H1 (cell line): ENCODE measurements around the gene NCAM1.

ENCODE experiments used
- ATF2 ChIP-seq: IDR thresholded peaks from 2 replicates; pipeline ENCODE4 v1.6.1; 2012; ENCODE audit warnings: low read length, inconsistent platforms
- ATF3 ChIP-seq: IDR thresholded peaks from 2 replicates; pipeline ENCODE4 v1.6.1; 2011; ENCODE audit warnings: low read depth, mild to moderate bottlenecking, low read length; ENCODE audit not compliant: insufficient read depth
- BCL11A ChIP-seq, 2 experiments: IDR thresholded peaks; one replicate each; pipeline ENCODE4 v1.6.1; 2011; ENCODE audit warnings: low read depth in 2 of 2, low read length in 2 of 2, mild to moderate bottlenecking in 2 of 2
- BRCA1 ChIP-seq: IDR thresholded peaks from 2 replicates; pipeline ENCODE4 v1.6.1; 2012; ENCODE audit warnings: low read depth, low read length, improper control_type of control experiment
- CTCF ChIP-seq, 3 experiments: IDR thresholded peaks; 1 replicate in 2 of 3; 2 replicates in 1 of 3; pipeline versions ENCODE4 v1.5.1 to v1.6.1; 2011; ENCODE audit warnings: low read length in 3 of 3, mild to moderate bottlenecking in 3 of 3, inconsistent platforms in 2 of 3, low read depth in 1 of 3, moderate library complexity in 1 of 3; ENCODE audit not compliant: insufficient read depth in 1 of 3; ENCODE audit errors: control extremely low read depth in 1 of 3
- EGR1 ChIP-seq: IDR thresholded peaks from 2 replicates; pipeline ENCODE4 v1.6.1; 2011; ENCODE audit warnings: low read depth, low read length, borderline replicate concordance
- EZH2 ChIP-seq: fragments of 200-600 bp; sonication (generic); IDR thresholded peaks from 2 replicates; pipeline ENCODE4 v1.7.1; 2012; ENCODE audit warnings: low read depth, mild to moderate bottlenecking, moderate library complexity, low read length, inconsistent platforms; ENCODE audit not compliant: severe bottlenecking
- GABPA ChIP-seq: IDR thresholded peaks from 2 replicates; pipeline ENCODE4 v1.6.1; 2011; ENCODE audit warnings: mild to moderate bottlenecking, low read length, moderate library complexity, borderline replicate concordance; ENCODE audit not compliant: insufficient read depth
- JUND ChIP-seq: IDR thresholded peaks from 2 replicates; pipeline ENCODE4 v1.6.1; 2011; ENCODE audit warnings: mild to moderate bottlenecking, improper control_type of control experiment, low read length
- NANOG ChIP-seq: IDR thresholded peaks from 2 replicates; pipeline ENCODE4 v1.6.1; 2011; ENCODE audit warnings: low read length, low read depth, mild to moderate bottlenecking, inconsistent platforms; ENCODE audit not compliant: insufficient read depth, poor library complexity, severe bottlenecking
- POLR2A ChIP-seq, 2 experiments: IDR thresholded peaks; 1 replicate in 1 of 2; 2 replicates in 1 of 2; pipeline ENCODE4 v1.6.1; 2011; ENCODE audit warnings: low read depth in 2 of 2, low read length in 2 of 2, mild to moderate bottlenecking in 2 of 2; ENCODE audit errors: control extremely low read depth in 1 of 2
- RAD21 ChIP-seq, 2 experiments: IDR thresholded peaks in 1 of 2; conservative IDR thresholded peaks in 1 of 2; 2 replicates each; pipeline ENCODE4 v1.6.1; 2011; ENCODE audit warnings: low read depth in 2 of 2, low read length in 2 of 2, improper control_type of control experiment in 1 of 2, inconsistent platforms in 1 of 2, mild to moderate bottlenecking in 1 of 2, moderate library complexity in 1 of 2
- SP1 ChIP-seq: IDR thresholded peaks from 2 replicates; pipeline ENCODE4 v1.6.1; 2011; ENCODE audit warnings: low read depth, low read length
- SRF ChIP-seq: IDR thresholded peaks from 2 replicates; pipeline ENCODE4 v1.6.1; 2011; ENCODE audit warnings: mild to moderate bottlenecking, low read depth, low read length, moderate library complexity

DNA sequence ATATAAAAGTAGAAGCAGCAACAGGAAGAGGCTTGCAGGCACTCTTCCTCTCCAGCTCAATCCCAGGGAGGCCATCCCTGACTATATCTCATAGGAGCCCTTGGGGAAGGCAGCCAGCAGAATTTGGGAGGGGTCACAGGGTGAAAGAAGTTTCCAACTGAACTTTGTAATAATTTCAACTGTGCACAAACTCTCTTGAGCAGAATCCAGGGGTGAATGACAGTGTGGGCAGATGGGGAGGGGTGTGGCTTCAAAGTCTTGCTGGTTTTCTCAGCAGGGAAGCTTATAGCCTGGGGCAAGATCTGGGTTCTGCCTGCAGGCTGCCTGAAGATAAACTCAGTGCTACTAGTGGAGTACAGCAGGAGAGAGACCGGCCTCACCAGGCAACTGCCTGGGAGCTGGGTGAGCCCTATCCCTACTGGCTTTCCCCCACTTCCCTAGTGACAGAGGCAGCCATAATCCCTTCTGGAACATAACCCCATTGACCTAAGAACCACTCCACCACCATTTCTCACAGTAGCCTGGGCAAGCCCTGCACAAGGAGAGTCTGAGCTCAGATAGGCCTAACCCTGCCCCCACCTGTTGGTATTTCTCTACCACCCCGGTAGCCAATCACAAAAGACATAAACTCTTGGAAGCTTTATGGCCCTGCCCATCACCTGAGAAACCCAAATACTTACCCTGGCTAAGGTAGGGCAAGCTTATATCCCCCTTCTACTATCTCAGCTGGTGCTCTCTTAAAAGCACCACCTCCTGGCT lies 335.4 kb downstream of the NCAM1 start:
- TF ChIP-seq CTCF (IDR thresholded peaks at IDR 0.05; ENCODE audit: control extremely low read depth in 1 of 3, insufficient read depth in 1 of 3, low read depth in 1 of 3, low read length in 3 of 3) (no peak), SP1 (no peak), GABPA (no peak), BRCA1 (no peak), RAD21 (IDR thresholded peaks at IDR 0.05 in 1 of 2, conservative IDR thresholded peaks at IDR 0.05 in 1 of 2; ENCODE audit: low read depth in 2 of 2, low read length in 2 of 2) (no peak), ATF2 (no peak), EZH2 (no peak), NANOG (no peak), BCL11A (IDR thresholded peaks at IDR 0.05; ENCODE audit: low read depth in 2 of 2, low read length in 2 of 2) (no peak), SRF (no peak), POLR2A (IDR thresholded peaks at IDR 0.05; ENCODE audit: control extremely low read depth in 1 of 2, low read depth in 2 of 2, low read length in 2 of 2) (no peak), EGR1 (no peak), JUND (no peak), ATF3 (no peak)
